Measurements from ENCODE around the gene CCDC6. TPM values are rescaled to one million over a fixed set of nuclear protein-coding genes. Genes with fewer than 3 reads are reported as not detected.
A peak's percentile ranks its signal among the peaks of the same experiment; 100 is the strongest.

Gene CCDC6
- total RNA-seq, 4 donors from 2014 or later, result 30.8 to 66.0 (median 53.4) TPM

GRCh38 chr10:59856104-59856503 lies 50.3 kb downstream of the CCDC6 start:
- H3K4me3 ChIP-seq, result no peak overlapping the region

GRCh38 chr10:59854571-59854970 lies 51.8 kb downstream of the CCDC6 start:
- H3K27ac ChIP-seq, result peak overlapping the region in 1 of 4 donors; percentile 1

More at GRCh38 chr10:59856104-59856503, 50.3 kb downstream of the CCDC6 start:
- ATAC-seq, result no peak
- TF ChIP-seq EP300 (IDR thresholded peaks at IDR 0.05), result no peak
- no peak for TF ChIP-seq CTCF (IDR thresholded peaks at IDR 0.05)
- Histone ChIP-seq H3K36me3 (peaks cover 0 to 7% of the 10 kb centered on the region in 2 donors), H3K9me3 (no peaks in the 10 kb centered on the region), H3K27ac (no peak overlapping the region), H3K27me3 (no peaks in the 10 kb centered on the region), H3K4me1 (peaks cover 11 to 73% (median 11%) of the 10 kb centered on the region in 3 donors)
- 73 to 81% methylated on average over 3 of the region's 3 CpGs for WGBS, 2 donors (ENCODE audit: low coverage in 1 of 2)

GRCh38 chr10:59852670-59853069 lies 53.7 kb downstream of the CCDC6 start:
- Histone ChIP-seq H3K4me3 (no peak overlapping the region), H3K27ac (no peak overlapping the region), H3K27me3 (no peaks in the 10 kb centered on the region), H3K9me3 (no peaks in the 10 kb centered on the region), H3K4me1 (peaks cover 5 to 57% (median 9%) of the 10 kb centered on the region in 3 donors), H3K36me3 (peaks cover 0 to 30% of the 10 kb centered on the region in 2 donors)
- WGBS, 2 donors (ENCODE audit: low coverage in 1 of 2), result 60 to 100% methylated on average over 1 of the region's 1 CpG
- TF ChIP-seq CTCF (IDR thresholded peaks at IDR 0.05), result no peak
- TF ChIP-seq POLR2AphosphoS5 (IDR thresholded peaks at IDR 0.05), result no peak
- no peak for TF ChIP-seq POLR2A (IDR thresholded peaks at IDR 0.05)
- no peak for TF ChIP-seq EP300 (IDR thresholded peaks at IDR 0.05)
- no peak for ATAC-seq

More at GRCh38 chr10:59854571-59854970, 51.8 kb downstream of the CCDC6 start:
- H3K4me3 ChIP-seq, result no peak overlapping the region
- no peaks in the 10 kb centered on the region for H3K27me3 ChIP-seq
- TF ChIP-seq EP300 (IDR thresholded peaks at IDR 0.05) (no peak), POLR2AphosphoS5 (IDR thresholded peaks at IDR 0.05) (no peak), POLR2A (IDR thresholded peaks at IDR 0.05) (no peak), CTCF (IDR thresholded peaks at IDR 0.05) (no peak)
- H3K9me3 ChIP-seq, result no peaks in the 10 kb centered on the region
- WGBS, 2 donors (ENCODE audit: low coverage in 1 of 2), result 83 to 85% methylated on average over 4 of the region's 4 CpGs
- peaks cover 11 to 73% (median 11%) of the 10 kb centered on the region in 3 donors for H3K4me1 ChIP-seq
- no peak for ATAC-seq
- peaks cover 0 to 12% of the 10 kb centered on the region in 2 donors for H3K36me3 ChIP-seq

- H3K27me3 ChIP-seq, result no peaks in the 10 kb centered on the region
- H3K4me1 ChIP-seq, result peaks cover 3 to 49% (median 9%) of the 10 kb centered on the region in 3 donors
- H3K9me3 ChIP-seq, result no peaks in the 10 kb centered on the region
- ATAC-seq, result no peak
- H3K36me3 ChIP-seq, result peaks cover 0 to 38% of the 10 kb centered on the region in 2 donors
- 73 to 86% methylated on average over 4 of the region's 4 CpGs for whole genome bisulfite sequencing, 2 donors (ENCODE audit: low coverage in 1 of 2)
- TF ChIP-seq EP300 (IDR thresholded peaks at IDR 0.05), result no peak
- TF ChIP-seq POLR2A (IDR thresholded peaks at IDR 0.05), result no peak
- no peak for TF ChIP-seq CTCF (IDR thresholded peaks at IDR 0.05)
- no peak for TF ChIP-seq POLR2AphosphoS5 (IDR thresholded peaks at IDR 0.05)
- no peak overlapping the region for H3K4me3 ChIP-seq
- H3K27ac ChIP-seq, result no peak overlapping the region
These were observed 54.5 kb downstream of the CCDC6 start for GRCh38 chr10:59851864-59852263.

- ATAC-seq, result no peak
- no peaks in the 10 kb centered on the region for H3K27me3 ChIP-seq
- no peak overlapping the region for H3K27ac ChIP-seq
- no peaks in the 10 kb centered on the region for H3K9me3 ChIP-seq
- no peak overlapping the region for H3K4me3 ChIP-seq
- peaks cover 0 to 58% of the 10 kb centered on the region in 2 donors for H3K36me3 ChIP-seq
- no peak for TF ChIP-seq POLR2A (IDR thresholded peaks at IDR 0.05)
- no peak for TF ChIP-seq EP300 (IDR thresholded peaks at IDR 0.05)
- TF ChIP-seq POLR2AphosphoS5 (IDR thresholded peaks at IDR 0.05), result no peak
- TF ChIP-seq CTCF (IDR thresholded peaks at IDR 0.05), result no peak
- H3K4me1 ChIP-seq, result peaks cover 0 to 21% (median 0%) of the 10 kb centered on the region in 3 donors
- WGBS, 2 donors (ENCODE audit: low coverage in 1 of 2), result 86 to 94% methylated on average over 4 to 6 of the region's 7 CpGs
These were observed 58.5 kb downstream of the CCDC6 start for GRCh38 chr10:59847888-59848287.
